ENCODE results near the gene ZRANB2. TPM values are rescaled to one million over a fixed set of nuclear protein-coding genes. Genes with fewer than 3 reads are reported as not detected.

ZRANB2 gene, protein sequence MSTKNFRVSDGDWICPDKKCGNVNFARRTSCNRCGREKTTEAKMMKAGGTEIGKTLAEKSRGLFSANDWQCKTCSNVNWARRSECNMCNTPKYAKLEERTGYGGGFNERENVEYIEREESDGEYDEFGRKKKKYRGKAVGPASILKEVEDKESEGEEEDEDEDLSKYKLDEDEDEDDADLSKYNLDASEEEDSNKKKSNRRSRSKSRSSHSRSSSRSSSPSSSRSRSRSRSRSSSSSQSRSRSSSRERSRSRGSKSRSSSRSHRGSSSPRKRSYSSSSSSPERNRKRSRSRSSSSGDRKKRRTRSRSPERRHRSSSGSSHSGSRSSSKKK
- total RNA-seq (100 to 1,000 TPM; 102 TPM), total RNA-seq (66.0 to 266 (median 166) reads per million in 172 experiments)
- polyA plus RNA-seq (2013, experiment 1 of 2) = 105 TPM
- polyA plus RNA-seq (2013, experiment 2 of 2) = 72.3 TPM

DNA sequence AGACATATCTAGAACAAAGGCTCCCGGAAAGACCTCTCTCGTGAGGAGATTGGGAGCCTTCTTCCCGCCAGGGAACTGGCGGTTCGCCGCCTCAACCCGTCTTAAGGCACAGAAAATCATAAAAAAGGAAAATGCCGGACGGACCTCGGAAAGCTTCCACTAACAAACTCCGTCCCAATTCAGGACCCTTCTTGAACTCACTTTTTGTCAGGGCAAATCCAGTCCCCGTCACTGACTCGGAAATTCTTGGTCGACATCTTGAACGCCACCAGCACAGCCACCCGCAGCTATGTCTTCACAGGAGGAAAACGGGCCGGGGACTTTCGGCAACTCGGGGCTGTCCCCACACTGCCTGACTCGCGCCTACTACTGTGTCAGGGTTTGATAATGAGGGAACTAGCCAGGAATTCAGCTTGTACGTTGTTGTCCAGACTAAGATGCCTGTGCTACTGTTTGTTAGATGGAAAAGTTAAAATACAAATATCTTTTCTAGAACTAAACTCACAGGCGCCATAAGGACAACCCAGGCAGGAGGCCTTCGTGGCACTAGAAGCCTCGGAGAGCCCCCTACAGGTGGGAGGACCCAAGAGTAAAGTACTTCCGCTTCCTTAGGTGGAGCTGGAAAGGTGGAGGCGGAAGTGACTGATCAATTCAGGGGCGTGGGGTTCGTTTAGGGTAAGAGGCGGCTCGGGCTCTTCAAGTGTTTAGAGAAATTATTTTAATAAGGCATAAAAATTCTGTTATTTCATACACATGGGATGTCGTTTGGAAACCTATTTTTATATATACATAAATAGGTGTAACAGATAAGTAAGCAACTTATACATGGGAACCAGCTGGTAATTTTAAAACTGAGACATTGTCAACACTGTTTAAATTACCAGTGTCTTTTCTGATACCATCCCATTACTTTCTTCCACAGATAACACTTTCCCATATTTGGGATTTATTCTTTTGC lies at the start of gene ZRANB2:
TSS of gene ZRANB2 (minus strand) at position 297 of the 958 bp plus-strand sequence. CDS start at position 257, 40 bp downstream.
- H3K27ac ChIP-seq (ENCODE audit: low read depth in 1 of 2, low read length in 2 of 2) = peak within 1 kb of the TSS; percentile 94 to 97
- H3K9me3 ChIP-seq (ENCODE audit: control insufficient read depth in 1 of 2, insufficient read depth in 1 of 2, low read length in 2 of 2) = no peaks in the 10 kb centered on the region
- ATAC-seq (ENCODE audit: poor library complexity) (peak; percentile 97), DNase-seq (peak; percentile 82 to 97 (median 88))
- CTCF ChIA-PET = interaction anchor here (0.6 to 1.3 kb wide), 15 partner anchors 8 to 875 kb away, joined by 3 to 9 read pairs (median 4); partner anchors contain the start of genes CTH, PTGER3 and SRSF11
- TF ChIP-seq, protein P1, sequence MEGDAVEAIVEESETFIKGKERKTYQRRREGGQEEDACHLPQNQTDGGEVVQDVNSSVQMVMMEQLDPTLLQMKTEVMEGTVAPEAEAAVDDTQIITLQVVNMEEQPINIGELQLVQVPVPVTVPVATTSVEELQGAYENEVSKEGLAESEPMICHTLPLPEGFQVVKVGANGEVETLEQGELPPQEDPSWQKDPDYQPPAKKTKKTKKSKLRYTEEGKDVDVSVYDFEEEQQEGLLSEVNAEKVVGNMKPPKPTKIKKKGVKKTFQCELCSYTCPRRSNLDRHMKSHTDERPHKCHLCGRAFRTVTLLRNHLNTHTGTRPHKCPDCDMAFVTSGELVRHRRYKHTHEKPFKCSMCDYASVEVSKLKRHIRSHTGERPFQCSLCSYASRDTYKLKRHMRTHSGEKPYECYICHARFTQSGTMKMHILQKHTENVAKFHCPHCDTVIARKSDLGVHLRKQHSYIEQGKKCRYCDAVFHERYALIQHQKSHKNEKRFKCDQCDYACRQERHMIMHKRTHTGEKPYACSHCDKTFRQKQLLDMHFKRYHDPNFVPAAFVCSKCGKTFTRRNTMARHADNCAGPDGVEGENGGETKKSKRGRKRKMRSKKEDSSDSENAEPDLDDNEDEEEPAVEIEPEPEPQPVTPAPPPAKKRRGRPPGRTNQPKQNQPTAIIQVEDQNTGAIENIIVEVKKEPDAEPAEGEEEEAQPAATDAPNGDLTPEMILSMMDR (IDR thresholded peaks at IDR 0.05) = peak; percentile 54
- H3K27me3 Mint-ChIP-seq = peaks cover 28% of the 10 kb centered on the region
- peaks cover 9% of the 10 kb centered on the region for H3K4me1 ChIP-seq (ENCODE audit: insufficient read depth, low read length)
- intact Hi-C loops (cut with DNase I, micrococcal nuclease) = loop anchor here (1.0 to 10.0 kb wide), 7 partner anchors 32 to 876 kb away; partner anchors contain the start of genes ANKRD13C (in 2 of the 2), CTH (in 2 of the 2) and LRRC40 (in 1 of the 2)
- H3K36me3 Mint-ChIP-seq (ENCODE audit: low read depth) = peaks cover 45% of the 10 kb centered on the region
- H3K27me3 ChIP-seq (ENCODE audit: control insufficient read depth in 1 of 2, insufficient read depth in 2 of 2, low read length in 2 of 2) = peaks cover 6 to 21% of the 10 kb centered on the region in 2 experiments
- H3K4me1 Mint-ChIP-seq (ENCODE audit: low read depth) = peaks cover 52% of the 10 kb centered on the region
- H3K27ac Mint-ChIP-seq = peak within 1 kb of the TSS; percentile 100
- peak within 1 kb of the TSS; percentile 95 for H3K4me3 ChIP-seq (ENCODE audit: low read length)
- POLR2A ChIA-PET = interaction anchor here (0.7 to 1.8 kb wide), 15 partner anchors 9 to 876 kb away, joined by 3 to 26 read pairs (median 8); partner anchors contain the start of genes ANKRD13C, CTH, LRRC40 and SRSF11
- peak within 1 kb of the TSS; percentile 97 for H3K4me3 Mint-ChIP-seq
- H3K9me3 Mint-ChIP-seq = peaks cover 2% of the 10 kb centered on the region
- H3K36me3 ChIP-seq (ENCODE audit: insufficient read depth, low read length) = peaks cover 25% of the 10 kb centered on the region

DNA sequence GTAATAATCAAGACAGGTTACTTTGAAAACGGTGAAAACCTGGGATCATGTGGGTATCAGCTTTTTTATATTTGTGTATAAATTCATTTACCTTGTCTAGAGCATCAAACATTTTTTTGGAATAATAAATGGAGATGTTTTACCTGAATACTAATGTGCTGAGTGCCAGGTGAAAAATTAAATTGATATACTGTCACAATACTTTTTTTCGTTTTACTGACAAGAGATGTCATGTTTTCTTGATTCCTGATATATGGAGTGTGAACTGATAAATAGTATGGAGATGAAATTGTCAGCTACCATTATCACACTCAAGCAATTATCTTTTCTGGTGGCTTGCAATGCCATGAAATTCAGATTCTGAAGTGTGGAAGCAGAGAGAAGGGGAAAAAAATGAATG lies 47.2 kb upstream of the ZRANB2 start:
- H3K4me1 ChIP-seq (ENCODE audit: insufficient read depth, low read length) = no peaks in the 10 kb centered on the region
- intact Hi-C loops (cut with DNase I, micrococcal nuclease) = no loop called here
- Mint-ChIP-seq H3K27ac (no peak overlapping the region), H3K36me3 (ENCODE audit: low read depth) (peaks cover 7% of the 10 kb centered on the region), H3K4me1 (ENCODE audit: low read depth) (no peaks in the 10 kb centered on the region), H3K4me3 (no peak overlapping the region), H3K27me3 (no peaks in the 10 kb centered on the region), H3K9me3 (peaks cover 31% of the 10 kb centered on the region)
- H3K4me3 ChIP-seq (ENCODE audit: low read length) = no peak overlapping the region
- no peak overlapping the region for H3K27ac ChIP-seq (ENCODE audit: low read depth in 1 of 2, low read length in 2 of 2)
- CTCF ChIA-PET = no interaction called here
- H3K36me3 ChIP-seq (ENCODE audit: insufficient read depth, low read length) = no peaks in the 10 kb centered on the region
- TF ChIP-seq, protein P1 (IDR thresholded peaks at IDR 0.05) = no peak
- no peaks in the 10 kb centered on the region for H3K27me3 ChIP-seq (ENCODE audit: control insufficient read depth in 1 of 2, insufficient read depth in 2 of 2, low read length in 2 of 2)
- ATAC-seq (ENCODE audit: poor library complexity) (no peak), DNase-seq (no peak)
- POLR2A ChIA-PET = no interaction called here
- H3K9me3 ChIP-seq (ENCODE audit: control insufficient read depth in 1 of 2, insufficient read depth in 1 of 2, low read length in 2 of 2) = peaks cover 9 to 44% of the 10 kb centered on the region in 2 experiments

DNA sequence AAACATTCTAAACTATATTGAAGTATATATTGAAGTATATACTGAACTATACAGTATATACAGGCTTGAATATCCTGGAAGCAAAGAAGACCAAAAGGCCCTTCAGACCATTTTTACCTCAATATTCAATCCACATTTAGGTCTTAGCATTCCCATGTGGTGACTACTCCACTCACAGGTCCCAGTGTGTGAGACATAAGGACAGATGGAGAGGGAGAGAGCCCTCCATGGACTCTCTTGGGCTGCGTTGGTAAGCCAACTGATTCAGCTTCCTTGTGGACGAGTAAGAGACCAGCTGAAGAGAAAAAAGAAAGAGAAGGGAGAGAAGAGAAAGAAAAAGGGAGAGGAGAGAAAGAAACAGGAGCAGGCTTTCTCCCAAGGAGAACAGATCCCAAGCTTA lies 37.3 kb upstream of the ZRANB2 start:
- no peaks in the 10 kb centered on the region for H3K27me3 ChIP-seq (ENCODE audit: control insufficient read depth in 1 of 2, insufficient read depth in 2 of 2, low read length in 2 of 2)
- POLR2A ChIA-PET = no interaction called here
- H3K36me3 Mint-ChIP-seq (ENCODE audit: low read depth) = peaks cover 3% of the 10 kb centered on the region
- H3K4me3 Mint-ChIP-seq = no peak overlapping the region
- no peaks in the 10 kb centered on the region for H3K9me3 Mint-ChIP-seq
- TF ChIP-seq, protein P1 (IDR thresholded peaks at IDR 0.05) = no peak
- H3K27me3 Mint-ChIP-seq = peaks cover 12% of the 10 kb centered on the region
- no peak for ATAC-seq (ENCODE audit: poor library complexity)
- CTCF ChIA-PET = no interaction called here
- H3K4me1 ChIP-seq (ENCODE audit: insufficient read depth, low read length) = no peaks in the 10 kb centered on the region
- H3K4me3 ChIP-seq (ENCODE audit: low read length) = no peak overlapping the region
- intact Hi-C loops (cut with DNase I, micrococcal nuclease) = no loop called here
- H3K4me1 Mint-ChIP-seq (ENCODE audit: low read depth) = no peaks in the 10 kb centered on the region
- no peaks in the 10 kb centered on the region for H3K9me3 ChIP-seq (ENCODE audit: control insufficient read depth in 1 of 2, insufficient read depth in 1 of 2, low read length in 2 of 2)
- no peak overlapping the region for H3K27ac Mint-ChIP-seq
- no peak overlapping the region for H3K27ac ChIP-seq (ENCODE audit: low read depth in 1 of 2, low read length in 2 of 2)
- no peaks in the 10 kb centered on the region for H3K36me3 ChIP-seq (ENCODE audit: insufficient read depth, low read length)
- DNase-seq = no peak

All from CD4-positive, alpha-beta T cell (primary cell).